Hematopoietic multipotent progenitor cell treated with erythropoietin and hydrocortisone succinate and interleukin-3 and kit ligand, for 17 days (in vitro differentiated cells): ENCODE data around the gene KDM4B.

Experiments
- DNase-seq: peaks from one replicate; pipeline ENCODE4 v3.0.0-alpha.2; 2015; ENCODE audit warnings: low spot score

Gene KDM4B

GRCh38 chr19:4984438-4984990 is 15.6 kb downstream of the KDM4B start:
- DNase-seq: no peak

GRCh38 chr19:4985551-4985991 is 16.7 kb downstream of the KDM4B start:
- DNase-seq: no peak

GRCh38 chr19:4986056-4986455 is 17.1 kb downstream of the KDM4B start:
- no peak for DNase-seq

- DNase-seq: no peak
Measured at GRCh38 chr19:4986471-4986891, 17.6 kb downstream of the KDM4B start.

- DNase-seq: no peak
Measured at GRCh38 chr19:4987256-4987655, 18.3 kb downstream of the KDM4B start.

- no peak for DNase-seq
Measured at GRCh38 chr19:4987692-4988370, 18.9 kb downstream of the KDM4B start.

GRCh38 chr19:4988770-4989251 is 19.9 kb downstream of the KDM4B start:
- no peak for DNase-seq

GRCh38 chr19:4990306-4990705 is 21.4 kb downstream of the KDM4B start:
- no peak for DNase-seq

GRCh38 chr19:4991538-4991937 is 22.6 kb downstream of the KDM4B start:
- DNase-seq: no peak

GRCh38 chr19:4991996-4992698 is 23.2 kb downstream of the KDM4B start:
- no peak for DNase-seq

- no peak for DNase-seq
Measured at GRCh38 chr19:4993683-4994082, 24.8 kb downstream of the KDM4B start.

GRCh38 chr19:4996701-4997100 is 27.8 kb downstream of the KDM4B start:
- peak; percentile 63 for DNase-seq

- no peak for DNase-seq
Measured at GRCh38 chr19:4997297-4997696, 28.4 kb downstream of the KDM4B start.

- no peak for DNase-seq
Measured at GRCh38 chr19:5000120-5000611, 31.3 kb downstream of the KDM4B start.

- peak; percentile 77 for DNase-seq
Measured at GRCh38 chr19:5001615-5002014, 32.7 kb downstream of the KDM4B start.

- no peak for DNase-seq
Measured at GRCh38 chr19:5002143-5002542, 33.2 kb downstream of the KDM4B start.

- no peak for DNase-seq
Measured at GRCh38 chr19:5003781-5004180, 34.9 kb downstream of the KDM4B start.

GRCh38 chr19:5005096-5005495 is 36.2 kb downstream of the KDM4B start:
- no peak for DNase-seq

GRCh38 chr19:5006201-5006600 is 37.3 kb downstream of the KDM4B start:
- peak; percentile 89 for DNase-seq

GRCh38 chr19:5006821-5007220 is 37.9 kb downstream of the KDM4B start:
- DNase-seq: no peak

- no peak for DNase-seq
Measured at GRCh38 chr19:5011476-5012238, 42.7 kb downstream of the KDM4B start.
